ENCODE results near the gene CASKIN1.
"Not testable (repeated sequence)": the region's sequence is repeated elsewhere in the genome, so short reads cannot be mapped to it uniquely, and the experiment has no call there.

CASKIN1 gene

GRCh38 chr16:2154533-2155090 lies 41.8 kb downstream of the CASKIN1 start:
- no peak for DNase-seq

DNA sequence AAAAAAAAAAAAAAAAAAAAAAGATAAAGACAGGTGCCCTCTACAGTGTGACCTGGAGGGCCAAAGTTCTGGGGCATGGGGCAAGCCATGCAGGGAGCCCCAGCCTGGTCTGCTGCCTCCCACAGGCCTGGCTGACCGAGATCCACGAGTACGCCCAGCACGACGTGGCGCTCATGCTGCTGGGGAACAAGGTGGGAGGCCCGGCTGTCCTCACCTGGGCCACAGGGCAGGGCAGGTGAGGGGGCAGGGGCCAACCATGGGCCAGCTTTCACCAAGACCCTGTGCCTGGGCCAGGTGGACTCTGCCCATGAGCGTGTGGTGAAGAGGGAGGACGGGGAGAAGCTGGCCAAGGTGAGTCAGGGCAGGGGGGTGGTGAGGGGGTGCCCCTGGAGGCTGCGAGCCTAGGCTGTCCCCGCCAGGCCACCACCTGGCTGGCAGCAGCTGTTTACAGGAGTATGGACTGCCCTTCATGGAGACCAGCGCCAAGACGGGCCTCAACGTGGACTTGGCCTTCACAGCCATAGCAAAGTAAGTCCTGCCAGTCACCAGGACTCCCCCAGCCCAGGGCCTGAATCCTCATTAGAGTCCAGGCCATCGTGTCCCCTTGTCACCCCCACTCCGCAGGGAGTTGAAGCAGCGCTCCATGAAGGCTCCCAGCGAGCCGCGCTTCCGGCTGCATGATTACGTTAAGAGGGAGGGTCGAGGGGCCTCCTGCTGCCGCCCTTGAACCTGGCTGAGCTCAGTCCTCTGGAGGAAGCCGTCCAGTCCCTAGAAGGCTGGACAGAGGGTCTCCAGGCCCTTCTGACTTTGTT lies 43.5 kb downstream of the CASKIN1 start:
- no peak for DNase-seq

DNA sequence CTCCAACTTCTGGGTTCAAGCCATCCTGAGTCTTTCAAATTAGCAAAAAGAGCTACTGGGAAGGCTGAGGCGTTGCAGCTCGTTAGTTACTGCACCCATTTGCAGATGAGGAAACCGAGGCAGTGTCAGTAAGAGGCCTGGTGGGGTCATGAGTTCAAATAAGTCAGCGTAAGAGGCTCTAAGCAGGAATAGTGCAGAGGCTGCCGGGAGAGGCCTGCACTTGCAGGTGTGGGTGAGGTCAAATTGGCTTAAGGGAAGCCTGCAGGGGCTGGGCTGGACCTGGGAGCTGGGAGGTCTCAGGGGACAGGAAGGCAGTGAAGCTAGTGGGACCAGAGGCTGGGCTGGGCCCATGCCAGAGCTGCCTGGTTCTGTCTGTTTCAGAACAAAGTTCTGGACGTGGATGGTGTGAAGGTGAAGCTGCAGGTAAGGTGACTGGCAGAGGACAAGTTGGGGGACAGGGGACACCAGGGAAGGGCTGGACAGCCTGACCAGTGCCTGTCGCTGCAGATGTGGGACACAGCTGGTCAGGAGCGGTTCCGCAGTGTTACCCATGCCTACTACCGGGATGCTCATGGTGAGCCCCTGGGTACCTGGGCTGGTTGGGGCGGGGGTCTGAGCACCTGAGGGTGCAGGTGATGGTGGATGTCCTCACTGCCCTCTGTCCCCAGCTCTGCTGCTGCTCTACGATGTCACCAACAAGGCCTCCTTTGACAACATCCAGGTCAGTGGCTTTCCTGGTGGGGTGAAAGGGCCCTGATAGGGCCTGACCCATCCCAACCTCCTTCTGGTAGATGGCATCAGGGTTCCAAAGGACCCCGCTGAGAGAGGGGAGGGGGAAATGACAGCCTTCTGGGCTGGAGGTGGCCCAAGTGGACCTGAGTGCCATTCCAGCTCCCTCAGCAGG lies 45.0 kb downstream of the CASKIN1 start:
- DNase-seq: no peak

- DNase-seq: peak; percentile 93
These were observed 45.8 kb downstream of the CASKIN1 start for GRCh38 chr16:2150418-2151187.

DNA sequence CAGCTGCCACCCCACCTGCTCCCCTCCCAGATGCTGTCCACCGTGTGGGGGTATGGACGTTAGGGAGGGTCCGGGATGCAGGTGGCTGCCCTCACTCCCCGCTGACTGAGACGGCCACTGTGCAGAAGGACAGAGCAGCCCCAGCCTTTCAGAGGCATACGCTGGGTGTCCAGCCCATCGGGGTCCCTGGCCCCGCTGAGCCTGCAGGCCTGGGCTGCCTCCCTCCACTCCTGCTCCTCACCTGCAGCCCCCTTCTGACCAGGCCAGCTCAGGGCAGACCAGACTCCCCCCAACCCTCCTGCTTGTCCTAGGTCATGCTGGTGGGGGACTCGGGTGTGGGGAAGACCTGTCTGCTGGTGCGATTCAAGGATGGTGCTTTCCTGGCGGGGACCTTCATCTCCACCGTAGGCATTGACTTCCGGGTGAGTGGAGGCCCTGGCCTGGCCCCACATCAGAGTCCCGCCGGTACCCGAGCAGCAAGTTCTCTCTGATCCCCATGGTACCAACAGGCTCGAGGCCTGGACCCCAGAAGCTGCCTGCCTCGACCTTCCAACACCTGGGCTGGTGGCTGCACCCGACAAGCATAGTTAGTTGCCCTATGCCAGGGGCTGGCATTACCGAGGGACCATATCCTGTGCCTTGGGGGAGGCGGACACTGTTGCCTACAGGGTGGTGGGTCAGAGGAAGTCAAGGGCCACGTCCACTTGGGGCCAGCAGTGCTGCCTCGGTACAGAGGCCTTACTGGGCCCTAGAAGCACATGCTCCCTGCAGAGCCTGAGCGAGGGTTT lies 46.6 kb downstream of the CASKIN1 start:
- DNase-seq: no peak

GRCh38 chr16:2148714-2149629 lies 47.4 kb downstream of the CASKIN1 start:
- no peak for DNase-seq

- DNase-seq: peak; percentile 79
These were observed 48.3 kb downstream of the CASKIN1 start, which contains the start of gene RAB26 for GRCh38 chr16:2147981-2148671. TSS of gene RAB26 (plus strand) at chr16:2148625. CDS start at chr16:2148784, 159 bp downstream.

DNA sequence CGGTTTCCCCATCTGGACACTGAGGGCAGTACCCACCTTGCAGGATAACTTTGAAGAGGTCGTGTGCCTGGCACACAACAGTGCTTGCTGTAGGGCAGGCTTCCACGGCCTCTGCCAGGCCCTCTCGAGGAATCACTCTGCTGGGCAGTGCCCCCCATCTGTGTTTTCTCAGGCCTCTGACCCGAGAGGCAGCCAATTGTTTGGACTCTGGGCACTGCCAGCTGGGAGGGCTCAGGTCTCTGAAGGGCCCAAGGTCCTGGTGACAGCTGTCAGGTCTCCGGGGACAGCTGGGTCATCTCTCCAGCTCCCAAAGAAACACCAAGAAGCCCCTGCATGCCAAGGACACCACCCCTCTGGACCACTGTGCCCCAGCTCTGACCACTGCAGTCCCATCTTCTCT lies 49.0 kb downstream of the CASKIN1 start:
- DNase-seq: no peak

GRCh38 chr16:2145843-2146242 lies 50.6 kb downstream of the CASKIN1 start:
- no peak for DNase-seq

GRCh38 chr16:2143878-2144485 lies 52.4 kb downstream of the CASKIN1 start:
- no peak for DNase-seq

GRCh38 chr16:2142942-2143877 lies 53.2 kb downstream of the CASKIN1 start:
- DNase-seq: no peak

GRCh38 chr16:2135770-2136490 lies 60.5 kb downstream of the CASKIN1 start, which contains the start of gene PKD1:
TSS of gene PKD1 (minus strand) at chr16:2135898. CDS start at chr16:2135689, 209 bp downstream.
- peak; percentile 73 for DNase-seq

DNA sequence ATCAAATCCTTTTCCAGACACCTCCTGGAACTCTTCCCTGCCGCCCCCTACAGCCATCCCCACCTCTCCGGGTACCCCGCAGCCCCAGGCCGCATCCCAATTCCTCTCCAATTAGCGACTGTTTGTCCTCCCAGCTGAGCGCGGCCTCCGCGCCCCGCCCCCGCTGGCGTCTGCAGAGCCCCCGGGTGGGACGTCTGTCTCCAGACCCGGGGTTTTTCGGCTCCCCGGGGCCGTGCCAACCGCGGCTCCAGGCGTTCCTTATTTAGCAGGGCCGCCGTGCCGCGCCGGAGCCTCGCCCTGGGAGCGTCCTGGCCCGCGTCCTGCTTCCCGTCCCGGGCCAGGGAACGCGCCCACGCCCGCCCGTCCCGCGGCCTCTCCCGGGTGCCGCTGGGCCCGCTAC lies 61.3 kb downstream of the CASKIN1 start:
- DNase-seq: not testable (repeated sequence)

GRCh38 chr16:2133797-2134196 lies 62.6 kb downstream of the CASKIN1 start:
- not testable (repeated sequence) for DNase-seq

GRCh38 chr16:2129890-2130447 lies 66.4 kb downstream of the CASKIN1 start:
- DNase-seq: not testable (repeated sequence)

GRCh38 chr16:2129251-2129650 lies 67.2 kb downstream of the CASKIN1 start:
- peak; percentile 36 for DNase-seq

GRCh38 chr16:2127630-2128280 lies 68.7 kb downstream of the CASKIN1 start:
- not testable (repeated sequence) for DNase-seq

Data from NCI-H446 treated with DMSO at 0.1 percent for 48 hours (cell line).